H1 (cell line): ENCODE measurements around the gene NRP2.

Experiments
- CTCF ChIP-seq, 3 experiments: IDR thresholded peaks; 1 replicate in 2 of 3; 2 replicates in 1 of 3; pipeline versions ENCODE4 v1.5.1 to v1.6.1; 2011; ENCODE audit warnings: low read length in 3 of 3, mild to moderate bottlenecking in 3 of 3, inconsistent platforms in 2 of 3, low read depth in 1 of 3, moderate library complexity in 1 of 3; ENCODE audit not compliant: insufficient read depth in 1 of 3; ENCODE audit errors: control extremely low read depth in 1 of 3
- EP300 ChIP-seq, 2 experiments: IDR thresholded peaks; 1 replicate in 1 of 2; 2 replicates in 1 of 2; pipeline ENCODE4 v1.6.1; 2011 to 2012; ENCODE audit warnings: low read depth in 2 of 2, low read length in 2 of 2, mild to moderate bottlenecking in 2 of 2, borderline replicate concordance in 1 of 2, inconsistent platforms in 1 of 2, moderate library complexity in 1 of 2
- EZH2 ChIP-seq: fragments of 200-600 bp; sonication (generic); IDR thresholded peaks from 2 replicates; pipeline ENCODE4 v1.7.1; 2012; ENCODE audit warnings: low read depth, mild to moderate bottlenecking, moderate library complexity, low read length, inconsistent platforms; ENCODE audit not compliant: severe bottlenecking
- JUND ChIP-seq: IDR thresholded peaks from 2 replicates; pipeline ENCODE4 v1.6.1; 2011; ENCODE audit warnings: mild to moderate bottlenecking, improper control_type of control experiment, low read length
- KDM5A ChIP-seq: fragments of 200-600 bp; IDR thresholded peaks from 2 replicates; pipeline ENCODE4 v1.7.1; 2012; ENCODE audit warnings: mild to moderate bottlenecking, low read length, inconsistent platforms, mixed read lengths
- POLR2A ChIP-seq, 2 experiments: IDR thresholded peaks; 1 replicate in 1 of 2; 2 replicates in 1 of 2; pipeline ENCODE4 v1.6.1; 2011; ENCODE audit warnings: low read depth in 2 of 2, low read length in 2 of 2, mild to moderate bottlenecking in 2 of 2; ENCODE audit errors: control extremely low read depth in 1 of 2

- no peak for TF ChIP-seq KDM5A
- TF ChIP-seq EP300 (IDR thresholded peaks at IDR 0.05; ENCODE audit: borderline replicate concordance in 1 of 2, low read depth in 2 of 2, low read length in 2 of 2): no peak
- no peak for TF ChIP-seq POLR2A (IDR thresholded peaks at IDR 0.05; ENCODE audit: control extremely low read depth in 1 of 2, low read depth in 2 of 2, low read length in 2 of 2)
- no peak for TF ChIP-seq CTCF (IDR thresholded peaks at IDR 0.05; ENCODE audit: control extremely low read depth in 1 of 3, insufficient read depth in 1 of 3, low read depth in 1 of 3, low read length in 3 of 3)
- no peak for TF ChIP-seq JUND
- no peak for TF ChIP-seq EZH2
These were observed 91.7 kb downstream of the NRP2 start for GRCh38 chr2:205773989-205774388.
